IPS-NIHi7 (cell line): ENCODE measurements around the gene LAGE3.

Experiments
- DNase-seq: peaks from one replicate; pipeline ENCODE4 v3.0.0; 2012; ENCODE audit warnings: mixed read lengths; ENCODE audit errors: extremely low spot score

LAGE3 gene

DNA sequence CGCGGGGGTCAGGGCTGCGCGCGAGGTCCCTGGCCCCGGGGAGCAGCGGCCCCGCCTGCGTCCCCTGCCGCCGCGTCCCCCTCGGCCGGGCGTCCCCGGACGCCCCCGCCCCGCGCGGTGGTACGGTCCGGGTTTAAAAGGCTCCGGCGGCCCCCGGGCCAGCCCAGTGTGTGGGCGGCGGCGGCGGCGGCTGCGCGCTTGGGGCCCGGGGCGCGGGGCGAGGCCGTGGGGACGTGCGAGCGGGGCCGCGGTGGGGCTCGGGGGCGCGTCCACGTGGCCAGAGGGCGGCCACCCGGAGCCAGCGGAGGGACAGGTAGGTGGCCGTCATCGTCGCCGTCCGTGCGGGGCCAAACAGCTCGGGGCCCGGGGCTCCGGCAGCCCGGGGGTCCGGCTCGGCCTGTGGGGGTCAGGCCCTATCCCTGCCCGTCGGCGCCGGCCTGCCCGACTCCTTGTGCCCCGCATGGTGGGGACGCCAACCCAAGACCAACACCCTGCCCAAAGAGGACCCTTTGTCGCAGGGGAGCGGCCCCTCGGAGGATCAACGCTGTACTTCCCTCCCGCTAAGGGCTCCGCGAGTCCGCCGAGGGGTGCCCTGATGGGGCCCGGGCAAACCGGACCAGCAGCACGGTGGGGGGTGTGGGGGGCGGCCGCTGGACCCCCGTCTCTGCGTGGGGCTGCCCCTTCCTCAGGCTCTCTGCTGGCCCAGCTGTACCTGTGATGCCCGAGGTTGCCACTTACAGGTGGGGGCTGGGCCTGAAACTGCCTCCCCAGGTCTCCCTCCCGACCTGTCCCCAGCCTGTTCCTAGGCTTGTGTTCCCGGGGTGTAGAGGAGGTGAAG lies 20.7 kb downstream of the LAGE3 start, which contains the start of gene PLXNA3:
Gene PLXNA3, plus strand, starts transcription at position 166 of the 838 bp plus-strand sequence. CDS start 1,903 bp downstream, outside the sequence.
- peak; percentile 60 for DNase-seq

DNA sequence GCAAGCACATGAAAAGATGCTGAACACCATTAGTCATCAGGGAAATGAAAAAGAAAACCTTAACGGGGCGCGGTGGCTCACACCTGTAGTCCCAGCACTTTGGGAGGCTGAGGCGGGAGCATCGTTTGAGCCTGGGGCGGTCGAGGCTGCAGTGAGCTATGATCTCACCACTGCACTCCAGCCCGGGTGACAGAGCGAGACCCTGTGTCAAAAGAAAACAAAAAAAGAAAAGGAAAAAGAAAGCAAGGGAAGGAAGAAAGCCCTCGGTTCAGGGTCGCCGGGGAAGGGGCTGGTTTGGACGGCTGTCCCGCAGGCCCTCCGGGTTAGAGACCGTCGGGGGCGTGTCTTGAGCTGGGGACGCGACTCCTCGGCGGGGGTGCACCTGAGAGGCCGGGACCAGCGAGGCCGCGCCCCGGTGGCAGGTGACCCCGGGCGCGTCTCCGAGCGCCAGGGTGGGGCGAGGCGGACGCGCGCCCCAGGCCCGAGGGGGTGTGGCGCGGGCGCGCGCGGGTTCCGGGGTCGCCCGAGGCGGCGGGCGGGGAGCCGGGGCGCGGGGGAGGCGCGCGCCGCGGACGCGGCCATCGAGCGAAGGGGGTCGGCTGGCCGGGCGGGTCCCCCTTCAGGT lies 21.5 kb downstream of the LAGE3 start:
- DNase-seq = peak; percentile 81

DNA sequence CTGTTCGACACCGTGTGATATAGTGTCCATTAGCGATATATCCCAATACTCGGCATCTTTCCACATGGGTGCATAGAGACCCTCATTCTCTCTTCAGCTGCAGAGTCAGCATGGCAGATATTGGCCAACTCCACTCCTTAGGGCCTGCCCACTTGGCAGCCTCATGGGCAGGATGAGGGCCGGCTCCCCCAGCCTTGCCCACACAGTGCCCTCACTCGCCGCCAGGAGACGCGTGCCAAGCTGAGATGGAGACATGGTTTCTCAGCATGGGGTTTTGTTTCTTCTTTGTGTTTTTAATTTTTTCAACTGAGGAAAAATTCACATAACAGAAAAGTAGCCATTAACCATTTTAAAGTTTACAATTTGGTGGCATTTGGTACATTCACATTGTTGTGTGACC lies 26.3 kb downstream of the LAGE3 start:
- no peak for DNase-seq

DNA sequence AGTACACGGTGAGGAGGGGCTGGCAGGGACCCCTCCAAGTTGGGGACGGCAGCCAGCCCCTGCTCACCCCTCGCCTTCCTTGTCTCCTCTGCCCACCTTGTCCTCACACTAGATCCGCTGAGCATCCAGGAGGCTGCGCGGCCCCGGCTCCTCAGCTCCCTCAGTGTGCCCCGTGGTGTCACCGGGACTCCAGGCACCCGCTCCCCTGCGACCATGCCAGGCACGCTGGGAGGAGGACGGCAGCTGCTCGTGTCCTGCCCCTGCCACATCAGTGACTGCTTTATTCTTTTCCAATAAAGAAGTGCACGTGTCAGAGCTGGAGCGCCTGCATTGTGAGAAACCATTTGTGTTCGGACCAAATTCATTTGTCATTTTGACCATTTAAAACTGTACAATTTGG lies 28.8 kb downstream of the LAGE3 start:
- DNase-seq = no peak

DNA sequence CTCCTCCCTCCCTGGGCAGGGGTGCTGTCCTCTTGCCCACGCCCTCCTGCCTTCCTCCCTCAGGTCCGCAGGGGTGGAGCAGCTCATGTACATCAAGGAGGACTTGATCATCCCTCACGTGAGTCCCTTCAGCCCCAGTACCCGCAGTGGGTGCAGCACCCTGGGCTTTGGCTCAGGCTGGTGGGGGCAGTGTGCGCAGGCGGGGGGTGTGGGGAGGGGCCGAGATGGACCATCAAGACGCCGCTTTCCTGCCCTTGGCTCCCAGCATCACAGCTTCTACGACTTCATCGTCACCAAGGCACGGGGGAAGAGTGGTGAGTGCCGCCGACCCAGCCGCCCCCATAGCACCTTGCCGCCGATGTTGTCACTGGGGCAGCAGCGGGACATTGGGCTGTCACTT lies 29.5 kb downstream of the LAGE3 start:
- no peak for DNase-seq

DNA sequence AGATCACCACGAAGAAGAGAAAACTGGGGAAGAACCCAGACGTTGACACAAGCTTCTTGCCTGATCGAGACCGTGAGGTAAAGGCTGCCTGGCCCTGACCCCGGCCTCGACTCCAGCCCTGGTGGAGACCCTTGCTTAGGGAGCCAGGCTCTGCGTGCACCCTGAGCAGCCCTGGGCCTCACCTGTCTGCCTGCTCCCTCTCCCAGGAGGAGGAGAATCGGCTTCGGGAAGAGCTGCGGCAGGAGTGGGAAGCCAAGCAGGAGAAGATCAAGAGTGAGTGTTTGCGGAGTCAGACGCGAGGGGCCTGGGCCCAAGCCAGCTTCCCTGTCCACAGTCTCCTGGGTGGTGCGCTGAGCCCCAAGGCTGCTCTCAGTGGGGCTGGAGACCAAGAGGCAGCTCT lies 30.6 kb downstream of the LAGE3 start:
- no peak for DNase-seq

DNA sequence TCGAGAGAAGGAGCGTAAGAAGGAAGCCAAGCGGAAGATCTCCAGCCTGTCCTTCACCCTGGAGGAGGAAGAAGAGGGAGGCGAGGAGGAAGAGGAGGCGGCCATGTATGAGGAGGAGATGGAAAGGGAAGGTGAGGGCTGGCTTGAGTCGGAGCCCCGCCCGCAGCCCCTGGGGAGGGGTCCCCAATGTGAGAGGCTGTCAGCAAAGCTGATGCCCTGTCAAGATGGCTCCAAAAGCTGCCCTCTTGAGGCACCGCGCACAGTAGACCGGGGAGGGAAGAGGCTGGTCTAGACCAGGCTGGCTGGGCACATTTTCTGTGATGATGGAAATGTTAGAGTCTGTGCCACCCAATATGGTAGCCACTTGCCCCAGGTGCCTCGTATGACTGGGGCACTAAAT lies 32.7 kb downstream of the LAGE3 start:
- no peak for DNase-seq

DNA sequence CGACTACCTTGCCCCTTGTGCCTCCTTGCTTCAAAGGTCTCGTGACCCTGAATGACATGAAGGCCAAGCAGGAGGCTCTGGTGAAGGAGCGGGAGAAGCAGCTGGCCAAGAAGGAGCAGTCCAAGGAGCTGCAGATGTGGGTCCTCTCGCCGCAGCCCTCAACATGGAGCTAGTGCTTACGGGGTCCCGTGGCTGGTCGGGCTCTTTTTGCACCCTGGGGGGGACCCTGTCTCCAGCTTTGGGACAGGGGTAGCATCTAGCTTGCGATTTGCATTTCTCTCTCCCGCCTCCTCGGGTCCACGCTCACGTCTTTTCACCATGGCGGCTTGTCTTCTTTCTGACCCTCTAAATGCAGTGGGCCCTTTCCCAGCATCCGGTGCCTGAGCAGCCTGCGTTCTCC lies 33.3 kb downstream of the LAGE3 start:
- DNase-seq = no peak

DNA sequence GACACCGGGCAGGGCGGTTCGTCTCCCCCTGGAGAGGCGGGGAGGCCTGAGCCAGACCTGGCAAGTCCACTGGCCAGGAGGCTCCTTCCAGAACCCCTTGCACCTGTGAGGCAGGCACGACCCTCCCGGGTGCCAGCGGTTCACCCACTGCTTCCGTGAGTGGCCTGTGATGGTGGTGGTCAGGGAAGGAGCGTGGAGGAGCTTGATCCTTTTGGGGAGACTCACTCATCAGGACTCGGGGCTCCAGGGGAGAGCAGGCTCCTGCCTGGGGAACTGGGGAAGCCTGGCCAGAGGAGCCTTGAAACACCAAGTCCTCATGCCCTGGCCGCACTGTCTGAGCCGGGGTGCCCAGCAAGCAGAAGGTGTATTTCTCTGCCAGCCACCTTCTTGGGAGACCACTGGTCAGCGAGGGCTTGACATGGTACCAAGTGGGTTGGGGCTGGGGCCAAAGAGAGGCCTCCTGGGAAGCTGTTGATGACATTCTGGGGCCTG lies 34.3 kb downstream of the LAGE3 start:
- DNase-seq = no peak

DNA sequence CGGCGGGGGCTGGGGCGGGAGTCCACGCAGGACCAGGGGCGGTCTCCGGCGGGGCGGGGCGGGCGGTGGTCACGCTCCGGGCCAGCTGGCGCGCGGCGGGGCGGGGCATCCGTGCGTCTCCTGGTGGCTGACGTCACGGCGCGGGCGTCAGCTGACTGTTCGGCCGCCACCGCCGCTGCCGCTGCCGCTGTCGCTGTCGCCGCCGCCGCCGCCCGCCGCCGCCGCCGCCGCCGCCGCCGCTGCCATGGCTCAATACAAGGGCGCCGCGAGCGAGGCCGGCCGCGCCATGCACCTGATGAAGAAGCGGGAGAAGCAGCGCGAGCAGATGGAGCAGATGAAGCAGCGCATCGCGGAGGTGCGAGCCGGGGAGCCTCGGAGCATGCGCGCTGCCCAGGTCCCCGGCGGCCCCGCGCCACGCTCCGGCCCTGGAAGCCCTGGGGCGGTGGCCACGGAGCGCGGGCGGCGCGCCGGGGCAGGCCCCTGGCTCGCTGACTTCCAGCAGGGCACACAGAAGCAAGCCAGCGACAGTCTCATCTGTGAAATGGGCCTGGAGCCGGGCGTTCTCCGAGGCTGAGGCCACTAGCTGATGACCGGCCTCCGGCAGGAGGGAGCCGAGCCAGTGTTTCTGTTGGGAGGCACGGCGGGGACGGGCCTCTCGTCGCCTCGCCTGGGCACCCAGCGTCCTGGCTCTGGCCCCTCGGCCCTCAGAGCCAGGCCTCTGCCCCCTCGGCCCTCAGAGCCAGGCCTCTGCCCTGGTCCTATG lies 34.9 kb downstream of the LAGE3 start, which contains the start of gene FAM50A:
Gene FAM50A, plus strand, starts transcription at position 150 of the 763 bp plus-strand sequence. Its CDS starts 95 bp downstream, at position 245.
- peak; percentile 71 for DNase-seq

DNA sequence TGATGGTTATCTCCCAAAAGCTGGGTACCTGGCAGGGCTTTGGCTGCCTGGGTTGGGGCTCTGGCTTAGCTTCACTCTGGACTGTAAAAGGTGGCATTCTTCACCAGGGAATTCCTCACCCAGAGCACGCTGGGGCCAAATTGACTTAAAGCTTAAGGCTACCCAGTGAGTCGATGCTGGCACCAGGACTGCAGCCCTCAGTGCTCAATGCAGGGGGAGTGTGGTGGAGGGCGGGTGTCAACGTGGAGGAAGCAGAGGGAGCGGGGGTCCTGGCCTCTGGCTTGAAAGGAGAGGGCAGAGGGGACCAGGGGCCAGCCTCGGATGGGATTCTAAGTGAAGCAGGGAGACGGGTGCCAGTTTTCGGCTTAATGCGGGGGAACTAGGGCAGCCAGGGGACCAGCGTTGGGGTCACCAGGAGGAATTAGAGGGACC lies 35.6 kb downstream of the LAGE3 start:
- peak; percentile 16 for DNase-seq

DNA sequence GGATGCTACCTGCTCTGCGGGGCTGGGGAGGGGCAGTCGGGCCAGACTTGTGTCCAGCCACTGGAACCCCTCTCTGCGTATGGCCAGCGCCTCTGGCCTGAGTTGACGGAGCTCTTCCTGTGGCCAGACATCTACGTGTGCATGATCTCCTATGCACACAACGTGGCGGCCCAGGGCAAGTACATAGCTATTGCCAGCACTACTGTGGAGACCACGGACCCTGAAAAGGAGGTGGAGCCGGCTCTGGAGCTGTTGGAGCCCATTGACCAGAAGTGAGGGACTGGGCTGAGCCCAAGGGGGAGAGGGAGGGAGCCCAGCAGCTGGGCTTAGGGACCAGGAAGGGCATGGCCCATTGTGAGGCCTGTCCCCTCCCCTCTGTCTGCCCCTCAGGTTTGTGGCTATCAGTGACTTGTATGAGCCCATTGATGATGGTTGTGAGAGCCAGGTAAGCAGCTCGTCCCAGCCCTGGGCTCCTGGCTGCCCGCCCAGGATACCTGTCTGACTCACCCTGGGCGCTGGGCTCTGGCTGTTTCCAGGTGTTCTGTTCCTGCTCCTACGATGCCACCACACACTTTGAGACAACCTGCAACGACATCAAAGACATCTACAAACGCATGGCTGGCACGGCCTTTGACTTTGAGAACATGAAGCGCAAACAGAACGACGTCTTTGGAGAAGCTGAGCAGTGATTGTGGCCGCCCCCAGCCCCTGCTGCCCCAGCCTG lies 36.9 kb downstream of the LAGE3 start:
- no peak for DNase-seq

DNA sequence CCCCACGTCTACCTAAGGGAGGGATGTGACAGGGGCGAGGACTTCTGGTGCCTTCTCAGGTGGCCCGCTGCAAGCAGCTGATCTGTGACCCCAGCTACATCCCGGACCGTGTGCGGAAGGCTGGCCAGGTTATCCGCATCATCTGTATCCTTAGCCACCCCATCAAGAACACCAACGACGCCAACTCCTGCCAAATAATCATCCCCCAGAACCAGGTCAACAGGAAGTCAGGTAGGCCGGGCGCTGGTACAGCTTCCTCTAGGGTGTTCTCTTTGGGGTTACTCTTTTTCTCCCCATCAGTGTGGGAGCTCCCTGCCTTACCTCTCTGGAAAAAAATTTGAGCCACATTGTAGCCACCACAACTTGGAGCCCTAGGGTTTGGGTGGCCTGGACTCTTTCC lies 37.5 kb downstream of the LAGE3 start:
- no peak for DNase-seq

DNA sequence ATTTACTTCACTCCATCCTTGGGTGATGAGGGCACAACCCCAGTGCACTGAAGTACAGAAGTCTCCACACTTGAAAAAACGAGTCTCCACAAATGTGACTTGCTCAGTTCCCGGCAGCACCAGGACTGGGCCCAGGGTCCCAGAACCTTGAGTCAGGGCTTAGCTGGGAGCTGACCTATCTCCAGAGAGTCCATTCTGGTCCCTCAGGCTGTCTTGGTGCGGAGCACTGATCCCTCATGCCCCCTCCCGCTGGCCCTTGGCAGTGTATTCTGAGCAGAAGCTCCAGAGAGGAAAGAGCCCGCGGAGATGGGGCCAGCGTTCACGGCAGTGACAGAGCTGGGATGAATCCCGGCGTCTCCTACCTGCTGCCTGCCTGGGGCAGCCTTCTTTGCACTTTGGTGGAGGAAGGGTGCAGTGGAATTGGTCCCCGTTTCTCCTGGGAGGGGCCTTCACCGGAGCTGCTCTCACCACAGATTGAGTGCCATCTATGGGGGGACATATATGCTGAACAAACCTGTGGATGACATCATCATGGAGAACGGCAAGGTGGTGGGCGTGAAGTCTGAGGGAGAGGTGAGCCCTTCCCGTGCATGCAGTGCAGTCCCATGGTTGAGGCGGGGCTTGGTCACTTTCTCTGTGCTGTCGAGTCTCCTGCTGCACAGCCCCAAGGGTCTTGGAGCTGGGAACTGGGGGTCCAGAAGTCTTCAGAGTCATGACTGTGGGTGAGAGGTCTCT lies 38.3 kb downstream of the LAGE3 start:
- no peak for DNase-seq

DNA sequence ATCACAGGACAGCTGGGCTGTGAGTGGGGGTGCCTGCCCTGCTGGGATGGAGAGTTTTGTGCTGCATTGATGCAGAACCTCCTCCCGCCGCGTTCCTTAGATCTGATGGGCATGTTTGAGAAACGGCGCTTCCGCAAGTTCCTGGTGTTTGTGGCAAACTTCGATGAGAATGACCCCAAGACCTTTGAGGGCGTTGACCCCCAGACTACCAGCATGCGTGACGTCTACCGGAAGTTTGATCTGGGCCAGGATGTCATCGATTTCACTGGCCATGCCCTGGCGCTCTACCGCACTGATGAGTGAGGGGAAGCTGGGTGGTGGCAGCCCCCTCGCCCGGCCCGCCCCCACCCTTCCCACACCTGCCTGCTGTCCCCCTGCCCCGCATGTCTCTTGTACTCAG lies 39.2 kb downstream of the LAGE3 start:
- no peak for DNase-seq

DNA sequence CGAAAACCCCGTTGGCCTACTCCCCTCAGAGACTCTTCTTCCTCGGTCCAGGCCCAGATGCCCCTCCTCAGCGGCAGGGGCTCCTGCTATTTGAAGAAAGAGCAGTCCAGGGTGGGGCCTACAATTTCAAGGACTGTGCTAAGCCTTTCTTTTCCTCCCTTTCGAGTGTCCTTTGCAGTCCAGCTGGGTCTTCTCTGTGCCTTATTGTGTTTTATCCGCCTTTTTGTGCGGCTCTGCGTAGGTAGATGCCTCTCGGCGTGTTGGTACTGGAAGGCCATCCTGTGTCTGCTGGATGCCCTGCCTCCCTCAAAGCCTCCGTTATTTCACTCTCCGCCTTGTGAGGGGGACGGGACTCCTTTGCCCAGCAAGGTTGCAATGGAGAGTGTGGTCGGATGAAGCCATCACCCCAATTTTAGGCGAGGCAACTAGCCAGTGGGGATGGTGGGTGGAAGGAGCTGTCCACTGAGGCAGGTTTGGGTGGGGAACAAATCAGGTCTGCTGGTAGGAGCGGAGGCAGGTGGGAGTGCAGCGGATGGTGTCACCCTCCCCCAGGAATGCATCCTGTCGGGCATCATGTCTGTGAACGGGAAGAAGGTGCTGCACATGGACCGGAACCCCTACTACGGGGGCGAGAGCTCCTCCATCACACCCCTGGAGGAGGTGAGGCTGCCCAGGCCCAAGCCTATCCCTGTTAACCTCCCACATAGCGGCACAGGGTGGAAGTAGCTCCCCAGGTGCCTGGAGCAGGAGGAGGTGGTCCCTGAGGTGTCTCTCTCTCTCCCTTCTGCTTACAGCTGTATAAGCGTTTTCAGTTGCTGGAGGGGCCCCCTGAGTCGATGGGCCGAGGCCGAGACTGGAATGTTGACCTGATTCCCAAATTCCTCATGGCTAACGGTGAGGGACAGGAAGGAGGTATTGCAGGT lies 40.8 kb downstream of the LAGE3 start:
- no peak for DNase-seq

DNA sequence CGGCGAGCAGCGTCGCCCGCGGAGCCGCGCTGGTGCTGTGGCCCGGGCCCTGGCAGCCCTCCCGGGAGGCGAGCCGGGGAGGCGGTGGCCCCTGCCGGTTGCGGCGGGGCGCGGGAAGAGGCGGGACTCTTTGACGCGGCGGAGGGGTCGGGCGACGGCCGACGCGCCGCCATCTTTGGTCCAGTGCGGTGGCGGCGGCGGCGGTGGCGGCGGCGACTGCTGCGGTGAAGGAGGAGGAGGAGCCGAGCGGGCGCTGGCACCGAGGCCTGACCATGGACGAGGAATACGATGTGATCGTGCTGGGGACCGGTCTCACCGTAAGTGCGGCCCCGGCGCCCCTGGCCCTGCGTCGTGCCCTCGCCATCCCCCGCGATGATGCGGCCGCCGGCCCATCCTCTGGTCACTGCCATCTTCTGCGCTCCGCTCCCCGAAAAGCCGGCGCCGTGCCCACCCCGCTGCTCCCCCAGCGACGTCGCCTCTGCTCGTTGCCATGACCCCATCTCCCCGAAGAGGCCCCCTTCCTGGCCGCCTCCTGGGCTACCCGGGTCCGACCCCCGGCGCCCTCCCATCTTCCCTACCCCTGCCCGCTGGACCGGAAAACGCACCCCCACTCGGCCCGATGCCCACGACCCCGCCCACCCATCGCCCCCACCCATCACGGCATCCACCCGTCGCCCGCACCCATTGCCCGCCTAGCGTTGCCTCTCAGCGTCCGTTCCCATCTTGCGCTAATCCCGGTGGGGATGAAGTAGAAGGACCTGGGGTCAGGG lies 41.9 kb downstream of the LAGE3 start, which contains the start of gene GDI1:
Gene GDI1, plus strand, starts transcription at position 172 of the 770 bp plus-strand sequence. Its CDS starts 101 bp downstream, at position 273.
- peak; percentile 45 for DNase-seq

DNA sequence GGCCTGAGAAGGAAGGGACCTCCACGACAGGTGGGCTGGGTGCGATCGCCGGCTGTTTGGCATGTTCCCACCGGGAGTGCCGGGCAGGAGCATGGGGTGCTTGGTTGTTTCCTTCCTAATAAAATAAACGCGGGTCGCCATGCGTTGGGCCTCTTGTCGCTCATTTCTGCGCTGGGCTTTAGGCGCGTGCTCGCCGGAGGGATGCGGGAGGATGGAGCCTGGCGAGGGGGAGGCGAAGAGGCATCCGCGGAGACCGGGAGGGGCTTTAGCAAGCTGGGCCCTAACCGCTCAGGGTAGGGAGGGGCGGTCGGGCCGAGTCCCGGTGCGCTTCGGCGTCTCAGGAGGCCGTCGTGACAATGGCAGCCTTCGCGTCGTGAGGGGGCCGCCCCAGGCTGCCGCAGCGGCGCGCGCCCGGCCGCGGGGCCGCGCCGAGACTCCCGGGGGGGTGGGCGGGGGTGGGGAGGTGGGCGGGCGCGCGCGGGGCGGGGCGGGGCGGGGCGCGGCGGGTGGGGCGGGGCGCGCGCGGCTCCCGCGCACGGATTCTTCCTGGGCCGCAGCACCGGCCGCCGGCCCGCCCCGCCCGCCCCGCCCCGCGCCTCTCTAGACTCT lies 42.6 kb downstream of the LAGE3 start:
- peak; percentile 52 for DNase-seq
